Activated naive CD4-positive, alpha-beta T cell treated with anti-CD3 and anti-CD28 coated beads, Interleukin-2, amount 50 U/mL, for 16 hours (primary cell): ENCODE results near the gene FAM209A.
"Not testable (repeated sequence)": the region's sequence is repeated elsewhere in the genome, so short reads cannot be mapped to it uniquely, and the experiment has no call there.

ENCODE experiments used
- DNase-seq: peaks from one replicate; pipeline ENCODE4 v3.0.0-alpha.2; 2020

Gene FAM209A

GRCh38 chr20:56524444-56524843, at the start of gene FAM209A:
FAM209A (plus strand) TSS chr20:56524744; CDS start chr20:56524809, 65 bp downstream.
- not testable (repeated sequence) for DNase-seq

GRCh38 chr20:56483970-56484369, 40.6 kb upstream of the FAM209A start:
- no peak for DNase-seq

- no peak for DNase-seq
Observed at GRCh38 chr20:56487216-56487615, 37.3 kb upstream of the FAM209A start.

- DNase-seq: no peak
Observed at GRCh38 chr20:56488566-56488965, 36.0 kb upstream of the FAM209A start.

GRCh38 chr20:56501116-56501515, 23.4 kb upstream of the FAM209A start:
- no peak for DNase-seq

- DNase-seq: no peak
Observed at GRCh38 chr20:56503916-56504315, 20.6 kb upstream of the FAM209A start.

GRCh38 chr20:56504373-56505005, 20.1 kb upstream of the FAM209A start:
- no peak for DNase-seq

- DNase-seq: no peak
Observed at GRCh38 chr20:56506103-56506502, 18.4 kb upstream of the FAM209A start.

GRCh38 chr20:56511926-56512325, 12.6 kb upstream of the FAM209A start:
- no peak for DNase-seq

GRCh38 chr20:56513161-56514150, 11.1 kb upstream of the FAM209A start:
- DNase-seq: no peak

GRCh38 chr20:56516631-56517030, 7.9 kb upstream of the FAM209A start:
- DNase-seq: no peak

- no peak for DNase-seq
Observed at GRCh38 chr20:56517211-56517610, 7.3 kb upstream of the FAM209A start.

- DNase-seq: no peak
Observed at GRCh38 chr20:56517641-56518040, 6.9 kb upstream of the FAM209A start.

- no peak for DNase-seq
Observed at GRCh38 chr20:56518126-56518525, 6.4 kb upstream of the FAM209A start.

- no peak for DNase-seq
Observed at GRCh38 chr20:56518721-56519398, 5.7 kb upstream of the FAM209A start.

- no peak for DNase-seq
Observed at GRCh38 chr20:56519551-56519950, 5.0 kb upstream of the FAM209A start.

- DNase-seq: no peak
Observed at GRCh38 chr20:56520180-56520579, 4.4 kb upstream of the FAM209A start.

- DNase-seq: not testable (repeated sequence)
Observed at GRCh38 chr20:56520746-56521354, 3.7 kb upstream of the FAM209A start.

GRCh38 chr20:56522311-56522710, 2.2 kb upstream of the FAM209A start:
- DNase-seq: no peak

- DNase-seq: no peak
Observed at GRCh38 chr20:56527521-56527920, 3.0 kb downstream of the FAM209A start.

GRCh38 chr20:56532946-56533345, 8.4 kb downstream of the FAM209A start, which contains the start of gene FAM209B:
FAM209B (plus strand) TSS chr20:56533246; CDS start chr20:56533342, 96 bp downstream.
- not testable (repeated sequence) for DNase-seq

- no peak for DNase-seq
Observed at GRCh38 chr20:56537997-56538396, 13.5 kb downstream of the FAM209A start.

- no peak for DNase-seq
Observed at GRCh38 chr20:56540415-56540814, 15.9 kb downstream of the FAM209A start.
